Adipose tissue (tissue), 3 donors: ENCODE results near the gene SLC16A12. TPM values are rescaled to one million over a fixed set of nuclear protein-coding genes. Genes with fewer than 3 reads are reported as not detected.
"Not testable (repeated sequence)": the region's sequence is repeated elsewhere in the genome, so short reads cannot be mapped to it uniquely, and the experiment has no call there.

Experiments
- H3K27ac ChIP-seq: one replicate; pipeline ENCODE4 v1.5.1; 2013; ENCODE audit warnings: low read depth, low read length
- WGBS, 3 donors: extraction: QIAGEN DNeasy Blood & Tissue Kit; methylation state at CpG; one replicate each; pipeline ENCODE4 v1.1.7; 2013; 5-methylcytosine and 5-hydroxymethylcytosine counted together
- polyA plus RNA-seq, 3 donors: library from polyadenylated mRNA; stranded (reverse); fragments of 200-250 nt; gene quantifications; one replicate each; pipeline ENCODE4 v1.2.3, GENCODE V29; 2013
- donor health status: healthy with polysubstance abuse.
- donor health status: Bipolar disorder and iron deficiency.
- donor health status: healthy.

The SLC16A12 gene
- polyA plus RNA-seq, 3 donors: 0.13 to 12.6 (median 0.56) TPM

- no peak overlapping the region for H3K27ac ChIP-seq
- 85 to 92% (median 90%) methylated on average over 4 of the region's 4 CpGs for WGBS, 3 donors
Measured at GRCh38 chr10:89552213-89552612, 16.8 kb upstream of the SLC16A12 start.

DNA sequence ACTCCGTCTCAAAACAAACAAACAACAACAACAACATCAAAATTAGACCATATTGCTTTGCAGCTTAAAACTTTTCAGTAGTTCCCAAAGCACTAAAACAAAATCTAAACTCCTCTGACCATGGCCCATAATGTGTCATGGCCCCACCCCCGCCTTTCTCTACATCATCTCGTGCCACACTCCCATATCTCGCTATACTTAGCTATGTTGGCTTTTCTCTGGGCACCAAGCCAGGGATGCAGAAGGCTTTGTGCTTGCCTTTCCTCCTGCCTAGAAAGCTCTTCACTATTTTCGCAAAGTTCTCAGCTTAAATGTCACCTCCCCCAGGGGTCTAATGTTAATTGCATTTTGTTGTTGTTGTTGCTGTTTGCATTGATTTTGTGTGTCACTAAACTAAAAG is 15.1 kb upstream of the SLC16A12 start:
- H3K27ac ChIP-seq: no peak overlapping the region
- WGBS, 3 donors: 37 to 75% (median 65%) methylated on average over 5 of the region's 5 CpGs

GRCh38 chr10:89549510-89549909 is 14.1 kb upstream of the SLC16A12 start:
- 59 to 89% (median 71%) methylated on average over 1 of the region's 1 CpG for WGBS, 3 donors

DNA sequence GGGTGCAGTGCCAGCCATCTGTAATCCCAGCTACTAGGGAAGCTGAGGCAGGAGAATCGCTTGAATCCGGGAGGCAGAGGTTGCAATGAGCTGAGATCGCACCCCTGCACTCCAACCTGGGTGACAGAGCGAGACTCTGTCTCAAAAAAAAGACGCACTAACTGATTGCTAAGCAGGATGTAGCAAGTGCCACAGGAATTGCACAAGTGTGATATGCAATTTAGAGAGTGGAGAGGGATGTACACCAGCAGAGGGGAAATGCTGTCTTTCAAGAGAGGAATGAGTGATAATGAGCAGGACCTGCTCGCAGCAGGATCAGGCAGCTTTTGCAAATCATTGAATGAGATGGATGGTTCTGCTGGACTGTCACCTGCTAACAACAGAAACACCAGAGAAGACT is 13.3 kb upstream of the SLC16A12 start:
- 63 to 80% (median 72%) methylated on average over 6 of the region's 6 CpGs for WGBS, 3 donors
- H3K27ac ChIP-seq: no peak overlapping the region

More at GRCh38 chr10:89549510-89549909, 14.1 kb upstream of the SLC16A12 start:
- no peak overlapping the region for H3K27ac ChIP-seq

DNA sequence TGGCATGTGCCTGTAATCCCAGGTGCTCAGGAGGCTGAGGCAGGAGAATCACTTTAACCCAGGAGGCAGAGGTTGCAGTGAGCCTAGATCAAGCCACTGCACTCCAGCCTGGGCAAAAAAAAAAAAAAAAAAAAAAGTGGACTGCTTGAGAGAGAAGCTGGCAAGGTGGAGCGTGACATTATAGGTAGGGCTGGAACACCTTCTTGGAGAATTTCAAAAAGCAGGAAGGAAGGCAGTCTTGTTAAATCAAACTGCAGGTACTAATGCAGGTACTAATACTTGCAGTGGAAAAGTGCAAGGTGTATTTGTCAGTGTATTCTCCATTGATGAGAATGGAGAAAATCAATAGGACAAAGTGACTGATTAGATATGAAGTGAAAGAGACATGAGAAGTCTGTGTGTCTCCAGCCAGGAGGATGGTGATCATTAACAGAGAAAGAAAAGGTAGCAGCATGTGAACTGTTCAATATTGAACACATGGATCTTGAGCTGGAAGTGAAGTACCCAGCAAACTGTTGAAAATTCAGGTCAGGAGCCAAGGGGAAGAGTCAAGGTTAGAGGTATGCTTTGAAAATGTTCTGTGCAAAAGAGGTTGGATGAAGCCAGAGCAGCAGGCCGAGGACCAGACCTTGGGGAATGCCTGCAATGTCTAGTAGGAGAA is 12.6 kb upstream of the SLC16A12 start:
- 45 to 97% (median 93%) methylated on average over 2 of the region's 2 CpGs for WGBS, 3 donors
- H3K27ac ChIP-seq: no peak overlapping the region

GRCh38 chr10:89546651-89547050 is 11.3 kb upstream of the SLC16A12 start:
- not testable (repeated sequence) for H3K27ac ChIP-seq
- 96 to 100% (median 100%) methylated on average over 1 of the region's 1 CpG for WGBS, 3 donors

GRCh38 chr10:89543841-89544240 is 8.4 kb upstream of the SLC16A12 start:
- 75 to 94% (median 90%) methylated on average over 3 of the region's 3 CpGs for WGBS, 3 donors
- H3K27ac ChIP-seq: no peak overlapping the region

- 90 to 94% (median 92%) methylated on average over 4 of the region's 4 CpGs for WGBS, 3 donors
- no peak overlapping the region for H3K27ac ChIP-seq
Measured at GRCh38 chr10:89540420-89540949, 5.1 kb upstream of the SLC16A12 start.

DNA sequence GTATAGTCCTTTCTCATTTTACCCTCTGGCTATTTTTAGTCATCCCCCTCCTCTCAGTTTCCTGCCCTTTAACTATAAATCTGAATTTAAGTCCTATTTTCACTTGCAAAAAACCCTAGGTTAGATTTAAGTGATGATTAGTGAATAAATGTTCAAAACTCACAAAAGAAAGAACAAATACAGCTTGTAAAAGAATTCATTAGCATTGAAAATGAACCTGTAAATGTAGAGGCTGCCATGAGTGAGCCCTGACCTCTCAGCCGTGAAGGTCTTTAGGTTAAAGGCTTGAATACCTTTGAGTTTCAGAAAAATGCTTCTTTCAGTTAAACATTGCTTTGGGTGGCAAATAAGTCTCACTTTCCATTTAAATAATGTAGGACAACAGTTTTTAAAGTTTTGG is 2.0 kb upstream of the SLC16A12 start:
- 69 to 87% (median 86%) methylated on average over 1 of the region's 1 CpG for WGBS, 3 donors
- no peak overlapping the region for H3K27ac ChIP-seq

DNA sequence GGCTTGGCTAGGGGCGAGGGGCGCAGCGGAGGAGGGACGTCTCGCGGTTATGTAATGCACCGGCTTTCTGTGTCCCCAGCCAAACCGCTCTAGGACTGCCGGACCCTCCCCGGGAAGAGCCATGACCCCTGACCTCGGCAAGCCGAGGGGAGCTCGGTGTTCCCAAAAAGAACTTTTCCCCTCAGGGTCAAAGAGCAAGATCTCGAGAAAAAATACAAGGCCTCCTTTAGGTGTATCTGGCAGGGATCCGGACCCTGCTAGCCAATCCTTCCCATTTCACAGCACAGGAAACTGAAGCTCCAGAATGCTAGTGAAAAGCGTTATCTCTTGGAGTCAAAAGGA is 590 bp upstream of the SLC16A12 start:
- 6 to 14% (median 12%) methylated on average over 16 of the region's 16 CpGs for WGBS, 3 donors
- no peak overlapping the region for H3K27ac ChIP-seq

GRCh38 chr10:89534826-89535166 is 598 bp downstream of the SLC16A12 start:
- WGBS, 3 donors: 9 to 27% (median 22%) methylated on average over 8 of the region's 8 CpGs
- no peak overlapping the region for H3K27ac ChIP-seq

DNA sequence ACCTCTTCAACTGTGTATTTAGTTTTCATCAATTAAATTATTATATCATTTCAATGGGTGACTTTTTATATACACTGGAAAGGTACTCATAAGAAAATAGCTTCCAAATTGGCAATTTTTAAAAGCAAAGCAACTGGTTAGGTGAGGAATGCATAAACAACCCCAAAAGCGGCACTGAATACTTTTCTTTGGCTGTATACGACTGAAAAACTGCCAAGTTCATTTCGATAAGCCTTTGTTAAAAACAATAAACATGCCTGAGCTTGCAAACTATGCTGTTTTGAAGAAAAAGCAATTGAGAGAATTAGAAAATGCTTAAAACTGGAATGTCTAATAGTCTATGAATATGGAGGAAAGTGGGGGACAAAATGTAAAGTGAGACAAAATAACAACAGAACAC is 2.9 kb downstream of the SLC16A12 start:
- WGBS, 3 donors: 37 to 85% (median 85%) methylated on average over 3 of the region's 3 CpGs
- no peak overlapping the region for H3K27ac ChIP-seq

DNA sequence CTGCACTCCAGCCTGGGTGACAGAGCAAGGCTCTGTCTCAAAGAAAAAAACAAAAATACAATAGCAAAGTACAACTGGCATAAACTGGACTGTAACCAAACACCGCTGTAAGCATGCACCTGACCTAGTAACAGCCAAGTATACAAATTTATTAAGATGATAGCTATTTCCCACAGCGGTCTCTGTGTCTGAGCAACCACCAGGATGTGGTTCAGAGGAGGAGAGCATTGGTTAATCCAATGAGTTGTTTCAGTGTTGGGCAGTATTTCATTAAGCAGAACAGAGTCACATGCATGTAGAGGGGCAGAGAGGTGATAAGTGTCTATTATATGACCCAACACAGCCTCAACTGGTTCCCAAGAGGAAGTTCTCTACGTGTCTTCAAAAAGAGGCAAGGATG is 4.0 kb downstream of the SLC16A12 start:
- H3K27ac ChIP-seq: no peak overlapping the region
- 60 to 85% (median 79%) methylated on average over 3 of the region's 3 CpGs for WGBS, 3 donors

- WGBS, 3 donors: 95 to 99% (median 96%) methylated on average over 6 of the region's 6 CpGs
- not testable (repeated sequence) for H3K27ac ChIP-seq
Measured at GRCh38 chr10:89529711-89530110, 5.7 kb downstream of the SLC16A12 start.

GRCh38 chr10:89526358-89526757 is 9.0 kb downstream of the SLC16A12 start:
- no peak overlapping the region for H3K27ac ChIP-seq
- WGBS, 3 donors: 41 to 65% (median 58%) methylated on average over 4 of the region's 4 CpGs

DNA sequence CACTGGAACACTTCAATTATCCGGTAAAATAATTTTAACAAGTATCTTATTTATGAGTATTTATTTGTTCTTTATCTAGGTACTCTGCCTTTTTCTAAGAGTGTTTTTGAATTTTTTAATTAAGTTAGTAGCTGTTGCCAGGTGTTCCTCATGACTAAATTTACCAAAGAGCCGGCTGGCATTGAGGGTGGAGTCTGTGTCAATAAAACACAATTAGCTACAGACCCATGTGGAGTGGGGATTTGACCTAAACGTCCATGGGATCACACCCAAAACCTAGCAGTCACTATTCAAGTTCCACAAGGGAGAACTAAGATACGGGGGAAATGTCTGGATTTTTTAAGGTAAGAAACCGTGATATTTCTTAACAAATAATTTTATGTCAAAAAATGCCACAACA is 9.8 kb downstream of the SLC16A12 start:
- H3K27ac ChIP-seq: no peak overlapping the region
- 39 to 86% (median 78%) methylated on average over 5 of the region's 5 CpGs for WGBS, 3 donors

GRCh38 chr10:89524279-89524678 is 11.1 kb downstream of the SLC16A12 start:
- WGBS, 3 donors: 81 to 91% (median 86%) methylated on average over 7 of the region's 7 CpGs
- H3K27ac ChIP-seq: no peak overlapping the region

DNA sequence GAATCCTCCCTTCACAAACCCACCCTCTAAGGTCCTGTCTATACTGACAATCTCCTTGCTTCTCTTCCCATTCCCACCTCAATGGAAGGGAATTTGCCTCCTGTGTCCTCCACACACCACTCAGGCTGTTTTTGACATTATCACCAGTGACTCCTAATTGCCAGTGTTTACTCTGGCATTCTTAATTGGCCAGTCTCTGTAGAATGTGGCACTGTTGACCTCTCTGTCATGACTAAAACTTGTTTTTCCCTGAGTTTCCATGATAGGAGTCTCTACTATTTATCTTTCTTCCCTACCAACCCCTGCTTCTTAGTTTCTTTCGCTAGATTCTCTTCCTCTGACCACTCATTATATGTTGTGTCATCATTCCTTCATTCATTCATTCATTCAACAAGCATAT is 12.1 kb downstream of the SLC16A12 start:
- WGBS, 3 donors: 50 to 95% (median 93%) methylated on average over 1 of the region's 1 CpG
- H3K27ac ChIP-seq: no peak overlapping the region

DNA sequence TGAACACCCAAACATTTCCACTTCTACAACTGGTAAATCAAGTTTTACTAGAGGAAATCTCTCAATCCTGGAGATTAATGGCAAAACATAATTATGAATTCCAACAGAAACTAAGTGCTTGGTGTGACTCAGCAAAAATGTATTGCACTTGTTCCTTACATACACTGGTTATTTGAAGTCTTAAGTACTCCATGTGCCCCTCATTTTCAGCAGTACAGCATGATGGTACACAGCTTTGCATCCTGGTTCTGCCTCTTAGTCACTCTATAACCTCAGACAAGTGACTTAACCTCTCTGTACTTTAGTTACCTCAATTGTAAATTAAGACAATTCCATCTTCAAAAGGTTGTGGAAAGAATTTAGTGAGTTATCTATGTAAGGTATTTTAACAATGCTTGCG is 12.9 kb downstream of the SLC16A12 start:
- no peak overlapping the region for H3K27ac ChIP-seq
- 92 to 100% (median 100%) methylated on average over 1 of the region's 1 CpG for WGBS, 3 donors

DNA sequence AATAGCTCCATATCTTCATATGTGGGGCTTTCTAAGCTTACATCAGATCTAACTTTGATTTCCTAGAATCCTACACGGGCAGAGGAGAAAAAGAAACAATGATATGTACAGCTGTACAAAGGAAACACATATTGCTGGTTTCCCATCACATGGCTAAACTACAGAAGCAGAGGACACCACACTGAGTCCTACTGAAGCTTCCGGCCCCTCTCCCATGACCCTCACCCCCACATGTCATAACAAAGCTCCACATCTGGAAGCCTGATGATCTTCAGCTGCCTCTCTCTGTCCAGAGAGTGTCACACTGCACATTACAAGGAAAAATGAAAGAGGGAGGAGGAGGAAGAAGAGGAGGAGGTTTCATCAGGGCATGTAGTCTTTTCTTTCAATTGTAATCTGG is 14.0 kb downstream of the SLC16A12 start:
- H3K27ac ChIP-seq: no peak overlapping the region
- WGBS, 3 donors: 37 to 62% (median 54%) methylated on average over 2 of the region's 2 CpGs

- WGBS, 3 donors: 54 to 93% (median 92%) methylated on average over 1 of the region's 1 CpG
Measured at GRCh38 chr10:89520706-89521105, 14.7 kb downstream of the SLC16A12 start.

More at GRCh38 chr10:89520706-89521105, 14.7 kb downstream of the SLC16A12 start:
- H3K27ac ChIP-seq: no peak overlapping the region
